NCI-H128 (cell line): ENCODE results near the gene SNAPC4.

Experiments
- DNase-seq: peaks from one replicate; lab custom pipeline; 2025; ENCODE audit not compliant: unreplicated experiment; lab: John Stamatoyannopoulos, UW

SNAPC4 gene

DNA sequence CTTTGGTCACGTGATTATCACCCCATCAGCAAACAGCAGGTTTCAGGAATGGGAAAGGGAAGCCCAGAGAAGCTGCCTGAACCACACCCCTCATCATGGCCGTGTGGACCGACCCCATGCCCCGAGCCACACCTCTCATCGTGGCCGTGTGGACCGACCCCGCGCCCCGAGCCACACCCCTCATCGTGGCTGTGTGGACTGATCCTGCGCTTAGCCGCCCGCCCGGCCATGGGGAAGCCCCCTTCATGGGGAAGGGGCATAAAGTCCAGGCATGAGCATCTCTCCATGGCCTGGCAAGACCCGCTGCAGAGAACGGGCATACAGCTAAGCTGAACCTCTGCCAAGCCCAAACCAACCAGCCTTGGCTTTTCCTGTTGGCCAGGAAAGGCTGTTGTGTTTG lies 6.4 kb downstream of the SNAPC4 start:
- DNase-seq = no peak

DNA sequence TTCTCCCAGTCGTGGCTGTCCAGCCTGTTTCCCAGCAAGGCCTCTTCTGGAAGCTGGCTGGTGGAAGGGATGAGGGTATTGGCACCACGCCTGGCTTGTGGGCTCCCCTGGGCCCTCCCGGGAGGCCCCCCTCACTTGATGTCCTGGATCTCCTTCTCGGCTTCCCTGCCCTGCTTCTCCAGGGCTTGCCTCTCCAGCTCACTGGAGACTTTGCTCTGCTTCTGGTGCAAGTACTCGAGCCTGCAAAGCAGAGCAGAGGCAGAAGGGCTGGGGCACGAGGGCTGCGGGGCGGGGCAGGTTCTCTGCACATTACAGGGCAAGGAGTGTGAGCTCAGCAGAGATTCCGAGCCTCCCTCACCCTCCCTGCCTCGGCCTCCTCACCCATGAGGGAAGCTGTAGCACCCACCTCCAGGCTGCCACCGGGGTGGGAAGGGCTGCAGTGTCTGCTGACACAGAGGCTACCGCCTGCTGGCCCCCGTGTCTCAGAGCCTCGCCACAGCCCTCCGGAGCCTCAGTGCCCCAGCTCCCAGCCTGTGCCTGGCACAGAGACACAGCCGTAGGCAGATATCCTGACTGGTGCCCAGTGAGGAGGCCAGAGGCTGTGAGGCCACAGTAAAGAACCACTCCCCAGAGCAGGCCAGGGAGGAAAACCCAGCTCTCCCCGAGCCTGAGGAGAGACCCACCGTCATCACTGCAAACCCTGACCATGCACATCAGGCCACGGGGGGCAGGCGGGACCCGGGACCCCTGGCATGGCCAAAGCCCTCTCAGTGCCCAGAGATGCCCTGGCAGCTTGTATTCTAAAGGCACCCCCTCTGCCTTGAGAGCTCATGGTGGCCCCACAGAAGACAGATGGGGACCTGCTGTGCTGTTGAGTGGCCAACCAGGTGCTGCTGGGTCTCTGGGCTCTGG lies 7.2 kb downstream of the SNAPC4 start:
- DNase-seq = no peak

GRCh38 chr9:136391737-136392537 lies 8.0 kb downstream of the SNAPC4 start:
- no peak for DNase-seq

GRCh38 chr9:136389396-136389795 lies 10.6 kb downstream of the SNAPC4 start:
- no peak for DNase-seq

DNA sequence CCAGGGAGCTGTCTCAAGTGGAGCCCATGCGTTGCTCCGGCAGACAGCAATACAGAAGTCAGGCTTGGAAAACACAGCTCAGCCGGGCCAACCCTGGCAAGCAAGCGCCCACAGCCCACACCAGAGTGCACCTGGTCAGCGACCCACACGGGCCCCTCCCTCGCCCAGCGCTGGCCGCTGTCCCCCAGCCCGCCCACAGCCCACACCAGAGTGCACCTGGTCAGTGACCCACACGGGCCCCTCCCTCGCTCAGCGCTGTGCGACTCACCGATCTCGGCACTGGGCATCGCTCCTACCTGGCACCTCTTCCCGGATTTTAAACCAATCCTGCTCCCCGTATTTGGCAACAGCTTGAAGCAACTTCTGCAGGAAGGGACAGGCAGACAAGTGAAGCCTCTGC lies 12.8 kb downstream of the SNAPC4 start:
- DNase-seq = no peak

DNA sequence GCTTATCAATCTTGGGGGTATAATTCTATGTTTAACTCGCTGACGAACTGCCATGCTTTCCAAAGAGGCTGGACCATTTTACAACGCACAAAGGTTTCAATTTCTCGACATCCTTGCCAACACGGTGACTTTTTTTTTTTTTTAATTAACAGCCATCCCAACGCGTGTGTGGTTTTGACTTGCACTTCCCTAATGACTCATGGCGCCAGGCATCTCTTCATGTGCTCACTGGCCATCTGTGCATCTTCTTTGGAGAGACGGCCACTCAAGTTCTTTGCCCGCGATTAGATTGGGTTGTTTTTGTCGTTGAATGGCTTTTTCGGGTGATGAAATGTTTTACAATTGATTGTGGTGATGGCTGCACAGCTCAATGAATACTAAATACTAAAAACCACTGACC lies 14.0 kb downstream of the SNAPC4 start:
- DNase-seq = no peak

DNA sequence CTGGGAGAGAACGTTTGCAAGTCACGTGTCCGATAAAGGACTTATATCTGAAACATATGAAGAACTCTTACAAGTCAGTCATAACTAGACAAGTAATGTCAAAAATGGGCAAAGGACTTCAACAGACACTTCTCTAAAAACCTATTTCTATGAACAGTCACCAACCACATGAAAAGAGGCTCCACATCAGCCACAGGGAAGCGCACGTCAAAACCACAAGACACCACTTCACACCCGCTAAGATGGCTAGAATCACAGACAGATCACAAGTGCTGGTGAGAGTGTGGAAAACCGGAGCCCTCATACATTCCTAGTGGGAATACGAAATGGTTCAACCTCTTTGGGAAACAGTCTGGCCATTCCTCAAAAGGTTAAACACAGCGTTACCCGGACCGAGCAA lies 15.0 kb downstream of the SNAPC4 start:
- no peak for DNase-seq

- no peak for DNase-seq
Observed at GRCh38 chr9:136383436-136383835, 16.5 kb downstream of the SNAPC4 start.

GRCh38 chr9:136381966-136382513 lies 17.9 kb downstream of the SNAPC4 start:
- DNase-seq = no peak

DNA sequence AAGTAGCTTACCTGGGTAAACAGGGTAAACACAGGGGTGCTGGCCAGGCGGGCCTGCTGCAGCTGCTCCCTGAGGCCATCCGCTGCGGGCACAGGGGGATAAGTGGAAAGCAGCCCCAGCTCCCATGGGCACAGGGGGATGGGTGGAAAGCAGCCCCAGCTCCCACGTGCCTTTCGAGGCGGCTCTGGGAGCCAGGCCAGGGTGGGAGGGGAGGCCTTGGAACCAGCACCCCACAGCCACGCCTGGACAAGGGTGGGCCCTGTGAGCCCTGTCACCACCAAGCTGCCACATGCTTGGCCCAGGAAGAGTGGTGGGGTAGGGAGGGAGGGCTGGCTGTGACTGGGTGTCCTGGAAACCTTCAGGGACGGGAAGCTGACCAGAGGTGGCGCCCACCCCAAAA lies 18.7 kb downstream of the SNAPC4 start:
- DNase-seq = no peak

- DNase-seq = no peak
Observed at GRCh38 chr9:136380381-136380780, 19.6 kb downstream of the SNAPC4 start.

GRCh38 chr9:136379891-136380290 lies 20.1 kb downstream of the SNAPC4 start:
- DNase-seq = no peak

DNA sequence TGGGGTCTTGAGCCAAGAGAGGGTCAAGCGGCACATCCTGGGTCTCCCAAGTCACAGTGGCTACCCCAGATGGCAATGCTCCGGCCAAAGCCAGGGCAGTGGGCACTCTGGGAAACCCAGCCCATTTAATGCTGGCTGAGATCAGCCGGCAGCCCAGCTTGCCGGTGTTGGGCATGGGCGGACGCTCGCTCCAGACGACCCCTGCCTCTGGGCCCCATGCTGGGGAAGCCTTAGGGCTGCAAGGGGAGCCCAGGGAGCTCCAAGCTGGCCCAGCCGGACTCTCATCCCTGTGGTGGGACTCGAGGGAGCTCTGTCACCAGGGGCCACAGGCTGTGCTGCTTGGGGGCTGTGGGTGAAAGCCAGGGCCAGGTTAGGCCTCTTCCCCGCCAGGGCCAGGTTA lies 20.6 kb downstream of the SNAPC4 start:
- DNase-seq = no peak

- DNase-seq = no peak
Observed at GRCh38 chr9:136379003-136379287, 21.0 kb downstream of the SNAPC4 start.

DNA sequence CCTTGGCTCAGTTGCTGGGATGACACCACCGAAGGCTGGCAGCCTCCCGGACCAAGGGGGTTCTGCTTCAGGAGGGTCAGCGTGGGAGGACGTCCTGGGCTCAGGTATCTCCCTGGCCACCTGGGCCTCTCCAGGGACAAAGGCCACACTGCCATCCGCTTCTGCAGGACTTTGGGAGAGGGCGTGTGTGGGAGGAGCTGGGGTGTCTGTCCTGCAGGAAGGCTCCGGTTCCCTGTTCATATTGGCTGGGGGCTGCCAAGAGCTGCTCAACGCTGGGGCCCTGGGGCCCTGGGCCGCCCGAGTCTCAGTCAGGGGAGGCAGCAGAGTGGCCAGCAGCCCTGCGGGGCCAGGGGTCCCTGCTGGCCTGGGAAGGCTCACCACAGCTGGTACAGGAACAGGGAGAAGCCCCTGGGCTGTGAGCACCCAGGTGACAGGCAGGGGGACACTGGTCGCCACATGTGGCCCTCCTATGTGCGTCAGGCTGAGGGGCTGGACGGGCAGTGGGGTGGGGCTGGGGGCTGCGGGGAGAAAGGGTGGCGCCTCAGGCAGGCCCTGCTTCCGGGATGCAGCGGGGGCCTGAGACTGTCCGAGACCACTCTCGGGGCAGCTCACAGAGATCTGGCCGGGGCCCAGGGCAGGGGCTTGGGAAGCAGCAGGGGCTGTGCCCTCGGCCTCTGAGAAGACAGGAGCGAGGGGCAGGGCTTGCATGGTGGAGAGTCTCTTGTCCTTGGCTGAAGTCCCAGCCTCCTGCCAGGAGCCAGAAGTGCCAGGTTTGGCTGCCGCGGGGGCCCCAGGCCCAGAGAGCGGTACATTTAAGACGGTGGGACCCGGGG lies 21.6 kb downstream of the SNAPC4 start:
- DNase-seq = no peak

DNA sequence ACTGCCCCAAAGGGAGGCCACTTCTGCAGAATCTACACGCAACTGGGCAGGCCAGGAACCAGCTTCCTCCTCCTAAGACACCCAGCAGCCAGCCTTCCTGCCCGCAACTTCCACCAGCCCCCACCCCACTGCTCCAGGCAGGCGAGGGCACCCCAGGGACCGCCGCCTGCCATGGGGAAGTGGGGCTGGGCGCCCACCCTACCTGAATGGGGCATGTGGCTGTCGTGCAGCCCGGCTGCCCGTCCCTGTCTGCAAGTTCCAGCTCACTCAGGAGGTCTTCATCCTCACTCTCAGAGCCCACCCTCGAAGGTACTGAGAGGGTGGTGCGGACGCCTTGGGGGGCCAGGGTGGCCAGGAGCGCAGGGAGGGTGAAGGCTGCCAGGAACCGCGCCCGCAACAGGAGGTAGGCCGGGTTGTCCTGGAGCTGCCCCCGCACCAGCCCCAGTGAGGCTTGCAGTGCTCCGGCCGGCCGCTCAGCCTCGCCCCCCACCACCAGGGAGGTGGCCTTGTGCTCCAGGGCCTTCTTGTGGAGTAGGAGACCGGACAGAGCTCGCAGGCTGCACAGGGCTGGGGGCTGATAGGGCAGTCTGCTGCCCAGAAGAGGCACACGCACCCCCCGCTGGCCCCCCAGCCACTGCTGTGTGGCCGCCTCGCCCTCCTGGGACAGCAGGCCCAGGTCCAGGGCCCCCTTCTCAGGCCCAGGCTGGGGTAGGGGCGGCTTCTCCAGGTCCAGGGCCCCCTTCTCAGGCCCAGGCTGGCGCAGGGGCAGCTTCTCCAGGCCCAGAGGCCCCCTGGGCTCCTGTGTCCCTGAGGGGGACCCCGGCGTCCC lies 22.4 kb downstream of the SNAPC4 start:
- DNase-seq = no peak

- no peak for DNase-seq
Observed at GRCh38 chr9:136376457-136376856, 23.5 kb downstream of the SNAPC4 start.

- no peak for DNase-seq
Observed at GRCh38 chr9:136375096-136375495, 24.9 kb downstream of the SNAPC4 start.

DNA sequence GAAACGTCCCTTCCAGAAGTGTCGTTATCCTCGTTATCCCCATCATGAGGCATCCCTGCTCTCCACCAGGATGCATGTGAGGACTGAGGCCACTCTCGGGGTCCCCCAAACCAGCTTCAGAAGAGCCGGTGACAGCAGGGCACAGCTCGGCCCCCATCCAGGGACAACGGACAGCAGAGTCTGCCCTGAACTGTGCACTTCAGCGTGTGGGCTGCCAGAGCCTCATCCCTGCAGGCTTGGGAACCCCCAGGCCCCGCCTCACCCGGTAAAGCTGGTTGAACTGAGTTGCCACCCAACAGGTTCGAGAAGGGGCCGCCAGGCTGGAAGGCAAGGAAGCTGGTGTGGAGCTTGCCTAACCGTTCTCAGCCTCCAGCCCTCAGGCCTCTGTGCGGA lies 25.8 kb downstream of the SNAPC4 start:
- no peak for DNase-seq
